ENCODE measurements around the gene AP1G2.

GRCh38 chr14:23557521-23557920, 10.1 kb downstream of the AP1G2 start:
- TF ChIP-seq, protein P1, sequence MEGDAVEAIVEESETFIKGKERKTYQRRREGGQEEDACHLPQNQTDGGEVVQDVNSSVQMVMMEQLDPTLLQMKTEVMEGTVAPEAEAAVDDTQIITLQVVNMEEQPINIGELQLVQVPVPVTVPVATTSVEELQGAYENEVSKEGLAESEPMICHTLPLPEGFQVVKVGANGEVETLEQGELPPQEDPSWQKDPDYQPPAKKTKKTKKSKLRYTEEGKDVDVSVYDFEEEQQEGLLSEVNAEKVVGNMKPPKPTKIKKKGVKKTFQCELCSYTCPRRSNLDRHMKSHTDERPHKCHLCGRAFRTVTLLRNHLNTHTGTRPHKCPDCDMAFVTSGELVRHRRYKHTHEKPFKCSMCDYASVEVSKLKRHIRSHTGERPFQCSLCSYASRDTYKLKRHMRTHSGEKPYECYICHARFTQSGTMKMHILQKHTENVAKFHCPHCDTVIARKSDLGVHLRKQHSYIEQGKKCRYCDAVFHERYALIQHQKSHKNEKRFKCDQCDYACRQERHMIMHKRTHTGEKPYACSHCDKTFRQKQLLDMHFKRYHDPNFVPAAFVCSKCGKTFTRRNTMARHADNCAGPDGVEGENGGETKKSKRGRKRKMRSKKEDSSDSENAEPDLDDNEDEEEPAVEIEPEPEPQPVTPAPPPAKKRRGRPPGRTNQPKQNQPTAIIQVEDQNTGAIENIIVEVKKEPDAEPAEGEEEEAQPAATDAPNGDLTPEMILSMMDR (IDR thresholded peaks at IDR 0.05), result no peak
- TF ChIP-seq POLR2A (IDR thresholded peaks at IDR 0.05; ENCODE audit: low read depth), result no peak

All from esophagus muscularis mucosa (tissue), 3 donors.